Measurements from ENCODE around the gene ITGA2.

GRCh38 chr5:52961274-52961681 is 27.9 kb upstream of the ITGA2 start:
- TF ChIP-seq REST (IDR thresholded peaks at IDR 0.05; ENCODE audit: insufficient replicate concordance, low read depth) (no peak), GABPA (IDR thresholded peaks at IDR 0.05; ENCODE audit: low read depth) (no peak)
